ENCODE measurements around the gene NTMT1. TPM values are rescaled to one million over a fixed set of nuclear protein-coding genes. Genes with fewer than 3 reads are reported as not detected.

Gene NTMT1
- total and polyA plus RNA-seq, 10 of the 15 experiments (the other 5 are each of a cell fraction or from before 2014, with no cell fraction given): 12.8 to 85.4 (median 39.3) TPM

- no TSS peak for BruUV-seq (replicated peaks)
These were observed 38.3 kb upstream of the NTMT1 start for GRCh38 chr9:129587487-129588262.

More at GRCh38 chr9:129587487-129588262, 38.3 kb upstream of the NTMT1 start:
- H3K36me3 ChIP-seq (ENCODE audit: control insufficient read depth in 2 of 2, insufficient read depth in 2 of 2, low read length in 1 of 2): no peaks in the 10 kb centered on the region
- 60% methylated on average over 23 of the region's 23 CpGs for WGBS (ENCODE audit: insufficient coverage, insufficient replicate concordance, low lambda C conversion rate, missing lambda C conversion rate)
- ATAC-seq: no peak
- 0 out of 3 replicates have a peak, but pooled peaks cover 1% of the 10 kb centered on the region for H3K9me3 ChIP-seq (replicated peaks; ENCODE audit: control insufficient read depth, insufficient read depth, low read length)
- H3K4me2 ChIP-seq (ENCODE audit: control insufficient read depth, insufficient read depth): no peak overlapping the region
- H3K4me3 ChIP-seq: no peak overlapping the region
- H3K79me2 ChIP-seq (ENCODE audit: control insufficient read depth, insufficient read depth, low read length): no peaks in the 10 kb centered on the region
- H4K20me1 ChIP-seq (ENCODE audit: control insufficient read depth, insufficient read depth): no peaks in the 10 kb centered on the region
- H2AFZ ChIP-seq (ENCODE audit: control insufficient read depth, low read depth, low read length): no peak overlapping the region
- ChIA-PET SMC1A (ENCODE audit: uncharacterized antibody, unreplicated experiment) (interaction anchor here (11.0 kb wide), 1 partner anchor 9 kb away, joined by 75 read pairs; no protein-coding TSS in a partner anchor), CTCF (interaction anchor here (0.8 to 1.2 kb wide), 4 partner anchors 8 to 456 kb away, joined by 3 to 5 read pairs (median 4); no protein-coding TSS in a partner anchor), RAD21 (ENCODE audit: unreplicated experiment) (interaction anchor here (9.7 kb wide), 1 partner anchor 9 kb away, joined by 61 read pairs; no protein-coding TSS in a partner anchor), POLR2A (interaction anchor here (0.6 to 1.3 kb wide), 3 partner anchors 9 to 799 kb away, joined by 3 to 11 read pairs (median 7); no protein-coding TSS in a partner anchor)
- H3K27me3 ChIP-seq (replicated peaks in 1 of 2; ENCODE audit: control insufficient read depth in 2 of 2, insufficient read depth in 2 of 2, low read length in 1 of 2): no peaks in the 10 kb centered on the region
- H3K9ac ChIP-seq (ENCODE audit: control insufficient read depth, insufficient read depth, low read length): no peak overlapping the region
- TF ChIP-seq POU2F2 (IDR thresholded peaks at IDR 0.05; ENCODE audit: borderline replicate concordance, low read depth, low read length): no peak
- TF ChIP-seq MYC (IDR thresholded peaks at IDR 0.05; ENCODE audit: insufficient read depth, insufficient read length, insufficient replicate concordance, low read length, severe bottlenecking): no peak
- TF ChIP-seq SMAD1 (IDR thresholded peaks at IDR 0.05; ENCODE audit: low read depth, partially characterized antibody): no peak
- TF ChIP-seq, protein P1, sequence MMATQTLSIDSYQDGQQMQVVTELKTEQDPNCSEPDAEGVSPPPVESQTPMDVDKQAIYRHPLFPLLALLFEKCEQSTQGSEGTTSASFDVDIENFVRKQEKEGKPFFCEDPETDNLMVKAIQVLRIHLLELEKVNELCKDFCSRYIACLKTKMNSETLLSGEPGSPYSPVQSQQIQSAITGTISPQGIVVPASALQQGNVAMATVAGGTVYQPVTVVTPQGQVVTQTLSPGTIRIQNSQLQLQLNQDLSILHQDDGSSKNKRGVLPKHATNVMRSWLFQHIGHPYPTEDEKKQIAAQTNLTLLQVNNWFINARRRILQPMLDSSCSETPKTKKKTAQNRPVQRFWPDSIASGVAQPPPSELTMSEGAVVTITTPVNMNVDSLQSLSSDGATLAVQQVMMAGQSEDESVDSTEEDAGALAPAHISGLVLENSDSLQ (IDR thresholded peaks at IDR 0.05): no peak
- TF ChIP-seq CBFB (IDR thresholded peaks at IDR 0.05; ENCODE audit: low read depth): no peak
- TF ChIP-seq, protein P2, sequence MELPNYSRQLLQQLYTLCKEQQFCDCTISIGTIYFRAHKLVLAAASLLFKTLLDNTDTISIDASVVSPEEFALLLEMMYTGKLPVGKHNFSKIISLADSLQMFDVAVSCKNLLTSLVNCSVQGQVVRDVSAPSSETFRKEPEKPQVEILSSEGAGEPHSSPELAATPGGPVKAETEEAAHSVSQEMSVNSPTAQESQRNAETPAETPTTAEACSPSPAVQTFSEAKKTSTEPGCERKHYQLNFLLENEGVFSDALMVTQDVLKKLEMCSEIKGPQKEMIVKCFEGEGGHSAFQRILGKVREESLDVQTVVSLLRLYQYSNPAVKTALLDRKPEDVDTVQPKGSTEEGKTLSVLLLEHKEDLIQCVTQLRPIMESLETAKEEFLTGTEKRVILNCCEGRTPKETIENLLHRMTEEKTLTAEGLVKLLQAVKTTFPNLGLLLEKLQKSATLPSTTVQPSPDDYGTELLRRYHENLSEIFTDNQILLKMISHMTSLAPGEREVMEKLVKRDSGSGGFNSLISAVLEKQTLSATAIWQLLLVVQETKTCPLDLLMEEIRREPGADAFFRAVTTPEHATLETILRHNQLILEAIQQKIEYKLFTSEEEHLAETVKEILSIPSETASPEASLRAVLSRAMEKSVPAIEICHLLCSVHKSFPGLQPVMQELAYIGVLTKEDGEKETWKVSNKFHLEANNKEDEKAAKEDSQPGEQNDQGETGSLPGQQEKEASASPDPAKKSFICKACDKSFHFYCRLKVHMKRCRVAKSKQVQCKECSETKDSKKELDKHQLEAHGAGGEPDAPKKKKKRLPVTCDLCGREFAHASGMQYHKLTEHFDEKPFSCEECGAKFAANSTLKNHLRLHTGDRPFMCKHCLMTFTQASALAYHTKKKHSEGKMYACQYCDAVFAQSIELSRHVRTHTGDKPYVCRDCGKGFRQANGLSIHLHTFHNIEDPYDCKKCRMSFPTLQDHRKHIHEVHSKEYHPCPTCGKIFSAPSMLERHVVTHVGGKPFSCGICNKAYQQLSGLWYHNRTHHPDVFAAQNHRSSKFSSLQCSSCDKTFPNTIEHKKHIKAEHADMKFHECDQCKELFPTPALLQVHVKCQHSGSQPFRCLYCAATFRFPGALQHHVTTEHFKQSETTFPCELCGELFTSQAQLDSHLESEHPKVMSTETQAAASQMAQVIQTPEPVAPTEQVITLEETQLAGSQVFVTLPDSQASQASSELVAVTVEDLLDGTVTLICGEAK (IDR thresholded peaks at IDR 0.05; ENCODE audit: borderline replicate concordance): no peak
- TF ChIP-seq KLF5 (IDR thresholded peaks at IDR 0.05; ENCODE audit: partially characterized antibody): no peak
- no peak for TF ChIP-seq KDM1A (IDR thresholded peaks at IDR 0.05; ENCODE audit: borderline replicate concordance)
- TF ChIP-seq ZZZ3 (IDR thresholded peaks at IDR 0.05; ENCODE audit: control insufficient read depth, insufficient read length, low read depth): no peak
- no peak for TF ChIP-seq SIX5 (IDR thresholded peaks at IDR 0.05; ENCODE audit: low read depth, low read length, severe bottlenecking)
- peaks cover 25% of the 10 kb centered on the region for H3K4me1 ChIP-seq (ENCODE audit: control insufficient read depth, insufficient read depth, low read length)
- in situ Hi-C loops (cut with MboI): no loop called here
- no peak overlapping the region for H3K27ac ChIP-seq (ENCODE audit: control insufficient read depth, insufficient read depth)
- intact Hi-C loops (cut with micrococcal nuclease; ENCODE audit: unreplicated experiment): no loop called here
- FAIRE-seq: no peak
- no peak for DNase-seq (ENCODE audit: low read depth, low spot score)

All from GM12878 (cell line).